DND-41 (cell line): ENCODE data around the gene KDM6B.

ENCODE experiments used
- ATAC-seq: fragments of 200-7000 bp; cut with Tn5 transposase; 3 replicates; pipeline ENCODE4 v1.9.1; 2021; ENCODE audit warnings: low read depth; ENCODE audit not compliant: insufficient read depth
- DNase-seq: peaks from one replicate; pipeline ENCODE4 v3.0.0-alpha.2; 2020
- H2AFZ ChIP-seq: 2 replicates; pipeline ENCODE4 v1.6.0; 2012; ENCODE audit warnings: low read depth, low read length
- H3K27ac ChIP-seq: 2 replicates; pipeline ENCODE4 v1.5.1; 2012; ENCODE audit warnings: low read length, inconsistent platforms
- H3K27me3 ChIP-seq: fragments of 200-600 bp; sonication (generic); 2 replicates; pipeline ENCODE4 v1.6.0; 2012; ENCODE audit warnings: low read length, mild to moderate bottlenecking, inconsistent platforms; ENCODE audit not compliant: insufficient read depth, poor library complexity
- H3K36me3 ChIP-seq: 2 replicates; pipeline ENCODE4 v1.5.1; 2012; ENCODE audit warnings: low read length, inconsistent platforms; ENCODE audit not compliant: insufficient read depth
- H3K4me1 ChIP-seq: 2 replicates; pipeline ENCODE4 v1.5.1; 2012; ENCODE audit warnings: mild to moderate bottlenecking, low read length; ENCODE audit not compliant: insufficient read depth
- H3K4me2 ChIP-seq: 2 replicates; pipeline ENCODE4 v1.6.0; 2012; ENCODE audit warnings: mild to moderate bottlenecking, moderate library complexity, low read length, inconsistent platforms; ENCODE audit not compliant: insufficient read depth
- H3K4me3 ChIP-seq, 2 experiments: fragments of 200-600 bp in 1 of 2; shearing (Covaris generic) in 1 of 2; 2 replicates each; pipeline ENCODE4 v1.5.1; 2012 to 2016; ENCODE audit warnings: inconsistent platforms in 2 of 2, low read length in 2 of 2, mild to moderate bottlenecking in 2 of 2, low read depth in 1 of 2, moderate library complexity in 1 of 2
- H3K79me2 ChIP-seq: 2 replicates; pipeline ENCODE4 v1.6.0; 2012; ENCODE audit warnings: low read length, inconsistent platforms; ENCODE audit not compliant: insufficient read depth
- H3K9ac ChIP-seq: 2 replicates; pipeline ENCODE4 v1.6.0; 2012; ENCODE audit warnings: low read depth, mild to moderate bottlenecking, inconsistent platforms, low read length, moderate library complexity
- H3K9me3 ChIP-seq: 2 replicates; pipeline ENCODE4 v1.5.1; 2012; ENCODE audit warnings: low read length, moderate library complexity, mild to moderate bottlenecking, inconsistent platforms; ENCODE audit not compliant: insufficient read depth, severe bottlenecking
- H4K20me1 ChIP-seq: 2 replicates; pipeline ENCODE4 v1.6.0; 2012; ENCODE audit warnings: low read length; ENCODE audit not compliant: insufficient read depth
- EZH2 ChIP-seq: IDR thresholded peaks from 3 replicates; pipeline ENCODE4 v1.6.1; 2012; ENCODE audit warnings: borderline replicate concordance, low read depth, mild to moderate bottlenecking, moderate library complexity, low read length, inconsistent platforms; ENCODE audit not compliant: severe bottlenecking
- TF ChIP-seq, protein P1 (sequence below): IDR thresholded peaks from 2 replicates; pipeline ENCODE4 v1.5.1; 2012; ENCODE audit warnings: borderline replicate concordance, low read length, moderate library complexity, mild to moderate bottlenecking; ENCODE audit not compliant: poor library complexity, severe bottlenecking; ENCODE audit errors: extremely low read depth

The KDM6B gene

DNA sequence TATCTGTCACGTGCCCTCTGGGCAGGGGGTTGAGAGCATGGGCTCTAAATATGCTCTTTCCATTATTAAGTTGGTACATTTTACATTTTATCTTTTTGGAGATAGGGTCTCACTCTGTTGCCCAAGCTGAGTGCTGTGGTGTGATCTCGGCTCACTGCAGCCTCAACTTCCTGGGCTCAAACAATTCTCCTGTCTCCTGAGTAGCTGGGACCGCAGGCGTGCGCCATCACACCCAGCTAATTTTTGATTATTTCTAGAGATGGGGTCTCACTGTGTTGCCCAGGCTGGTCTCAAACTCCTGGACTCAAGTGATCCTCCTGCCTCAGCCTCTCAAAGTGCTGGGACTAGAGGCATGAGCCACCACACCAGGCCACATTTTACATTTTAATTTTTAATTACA is 43.9 kb upstream of the KDM6B start:
- H3K4me3 ChIP-seq: no peak overlapping the region
- H3K4me2 ChIP-seq: no peak overlapping the region
- H3K9ac ChIP-seq: no peak overlapping the region
- TF ChIP-seq EZH2: no peak
- TF ChIP-seq, protein P1, sequence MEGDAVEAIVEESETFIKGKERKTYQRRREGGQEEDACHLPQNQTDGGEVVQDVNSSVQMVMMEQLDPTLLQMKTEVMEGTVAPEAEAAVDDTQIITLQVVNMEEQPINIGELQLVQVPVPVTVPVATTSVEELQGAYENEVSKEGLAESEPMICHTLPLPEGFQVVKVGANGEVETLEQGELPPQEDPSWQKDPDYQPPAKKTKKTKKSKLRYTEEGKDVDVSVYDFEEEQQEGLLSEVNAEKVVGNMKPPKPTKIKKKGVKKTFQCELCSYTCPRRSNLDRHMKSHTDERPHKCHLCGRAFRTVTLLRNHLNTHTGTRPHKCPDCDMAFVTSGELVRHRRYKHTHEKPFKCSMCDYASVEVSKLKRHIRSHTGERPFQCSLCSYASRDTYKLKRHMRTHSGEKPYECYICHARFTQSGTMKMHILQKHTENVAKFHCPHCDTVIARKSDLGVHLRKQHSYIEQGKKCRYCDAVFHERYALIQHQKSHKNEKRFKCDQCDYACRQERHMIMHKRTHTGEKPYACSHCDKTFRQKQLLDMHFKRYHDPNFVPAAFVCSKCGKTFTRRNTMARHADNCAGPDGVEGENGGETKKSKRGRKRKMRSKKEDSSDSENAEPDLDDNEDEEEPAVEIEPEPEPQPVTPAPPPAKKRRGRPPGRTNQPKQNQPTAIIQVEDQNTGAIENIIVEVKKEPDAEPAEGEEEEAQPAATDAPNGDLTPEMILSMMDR: no peak
- H2AFZ ChIP-seq: no peak overlapping the region
- no peak for ATAC-seq
- no peak overlapping the region for H3K27ac ChIP-seq
- no peaks in the 10 kb centered on the region for H3K9me3 ChIP-seq
- H3K36me3 ChIP-seq: no peaks in the 10 kb centered on the region
- no peaks in the 10 kb centered on the region; the same call in 1 of the 2 replicates for H4K20me1 ChIP-seq
- no peaks in the 10 kb centered on the region for H3K4me1 ChIP-seq
- no peaks in the 10 kb centered on the region for H3K79me2 ChIP-seq
- no peaks in the 10 kb centered on the region for H3K27me3 ChIP-seq
- DNase-seq: no peak

DNA sequence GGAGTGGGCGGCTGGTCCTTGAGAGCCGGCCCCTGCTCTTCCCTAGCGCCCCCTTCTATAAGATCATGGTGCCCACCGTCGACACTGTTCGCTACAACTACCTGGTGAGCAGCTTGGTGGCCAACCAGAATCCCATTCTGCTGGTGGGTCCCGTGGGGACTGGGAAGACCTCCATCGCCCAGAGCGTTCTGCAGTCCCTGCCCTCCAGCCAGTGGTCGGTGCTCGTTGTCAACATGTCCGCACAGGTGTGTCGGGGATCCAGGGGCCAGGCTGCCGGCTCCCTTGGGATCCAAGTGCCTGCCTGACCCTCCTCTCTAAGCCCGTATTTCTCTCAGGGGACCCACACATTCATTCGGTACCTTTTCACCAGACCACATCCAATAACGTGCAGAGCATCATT is 41.4 kb upstream of the KDM6B start:
- no peak overlapping the region for H3K4me2 ChIP-seq
- no peak overlapping the region for H3K27ac ChIP-seq
- H4K20me1 ChIP-seq: no peaks in the 10 kb centered on the region
- no peaks in the 10 kb centered on the region for H3K27me3 ChIP-seq
- DNase-seq: no peak
- no peaks in the 10 kb centered on the region for H3K79me2 ChIP-seq
- no peak for ATAC-seq
- H3K4me1 ChIP-seq: no peaks in the 10 kb centered on the region
- H3K36me3 ChIP-seq: no peaks in the 10 kb centered on the region
- TF ChIP-seq, protein P1: no peak
- no peak for TF ChIP-seq EZH2
- H3K9ac ChIP-seq: no peak overlapping the region
- no peak overlapping the region for H2AFZ ChIP-seq
- H3K4me3 ChIP-seq: no peak overlapping the region
- no peaks in the 10 kb centered on the region for H3K9me3 ChIP-seq

DNA sequence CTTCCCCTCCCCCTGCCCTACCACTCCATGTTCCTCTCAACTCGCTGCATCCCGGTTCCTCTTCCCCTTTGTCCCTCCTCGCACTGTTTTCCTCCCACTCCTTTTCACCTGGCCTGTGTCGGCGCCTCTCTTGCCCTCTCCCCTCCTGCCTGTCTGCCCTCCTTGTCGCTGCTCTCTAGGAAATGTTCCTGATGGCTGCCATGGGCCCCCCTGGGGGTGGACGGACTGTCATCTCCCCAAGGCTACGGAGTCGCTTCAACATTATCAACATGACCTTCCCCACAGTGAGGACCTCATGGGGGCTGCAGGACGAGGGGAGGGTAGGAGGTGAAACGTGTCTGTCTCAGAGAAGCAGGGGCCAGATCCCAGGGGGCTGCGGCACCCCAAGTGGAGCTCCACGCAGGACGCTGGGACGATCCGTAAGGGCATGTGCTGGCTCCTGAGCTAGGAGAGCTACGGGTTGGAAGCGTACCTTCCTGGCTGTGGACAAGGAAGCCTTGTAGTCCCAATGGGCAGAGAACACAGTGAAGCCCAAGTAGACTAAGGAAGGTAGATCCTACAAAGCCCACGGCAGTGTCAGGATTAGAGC is 39.8 kb upstream of the KDM6B start:
- no peaks in the 10 kb centered on the region for H3K36me3 ChIP-seq
- no peaks in the 10 kb centered on the region for H3K9me3 ChIP-seq
- no peaks in the 10 kb centered on the region for H3K27me3 ChIP-seq
- no peak for ATAC-seq
- no peaks in the 10 kb centered on the region for H3K4me1 ChIP-seq
- no peak overlapping the region for H2AFZ ChIP-seq
- H3K9ac ChIP-seq: no peak overlapping the region
- no peak for DNase-seq
- TF ChIP-seq, protein P1: no peak
- no peak for TF ChIP-seq EZH2
- no peak overlapping the region for H3K27ac ChIP-seq
- H3K4me2 ChIP-seq: no peak overlapping the region
- H4K20me1 ChIP-seq: no peaks in the 10 kb centered on the region
- H3K79me2 ChIP-seq: no peaks in the 10 kb centered on the region
- no peak overlapping the region for H3K4me3 ChIP-seq
